HG03575 (cell line): ENCODE measurements around the gene CAPN12.

ENCODE experiments used
- ATAC-seq: cut with Tn5 transposase; IDR thresholded peaks from one replicate; pipeline ENCODE4 v1.9.1; 2021; ENCODE audit not compliant: unreplicated experiment, insufficient number of reproducible peaks, low FRiP score; ENCODE audit errors: extremely low read depth

CAPN12 gene

GRCh38 chr19:38718747-38719543, 25.3 kb downstream of the CAPN12 start:
- ATAC-seq: no peak

- ATAC-seq: no peak
Observed at GRCh38 chr19:38717855-38718254, 26.4 kb downstream of the CAPN12 start.

- ATAC-seq: no peak
Observed at GRCh38 chr19:38717051-38717450, 27.2 kb downstream of the CAPN12 start.

- ATAC-seq: no peak
Observed at GRCh38 chr19:38715555-38715954, 28.7 kb downstream of the CAPN12 start.

GRCh38 chr19:38714354-38714778, 29.9 kb downstream of the CAPN12 start:
- ATAC-seq: no peak

- ATAC-seq: no peak
Observed at GRCh38 chr19:38713865-38714264, 30.4 kb downstream of the CAPN12 start.

- ATAC-seq: no peak
Observed at GRCh38 chr19:38713227-38713649, 31.0 kb downstream of the CAPN12 start.

- no peak for ATAC-seq
Observed at GRCh38 chr19:38712161-38712748, 32.0 kb downstream of the CAPN12 start.

GRCh38 chr19:38711726-38712153, 32.5 kb downstream of the CAPN12 start:
- ATAC-seq: no peak

- ATAC-seq: no peak
Observed at GRCh38 chr19:38710928-38711725, 33.1 kb downstream of the CAPN12 start.

- ATAC-seq: no peak
Observed at GRCh38 chr19:38710416-38710702, 33.9 kb downstream of the CAPN12 start.

- ATAC-seq: no peak
Observed at GRCh38 chr19:38709671-38710415, 34.4 kb downstream of the CAPN12 start.

- no peak for ATAC-seq
Observed at GRCh38 chr19:38709119-38709518, 35.2 kb downstream of the CAPN12 start.

GRCh38 chr19:38708413-38709024, 35.8 kb downstream of the CAPN12 start:
- no peak for ATAC-seq

- no peak for ATAC-seq
Observed at GRCh38 chr19:38707512-38708114, 36.7 kb downstream of the CAPN12 start.

- no peak for ATAC-seq
Observed at GRCh38 chr19:38706792-38707511, 37.3 kb downstream of the CAPN12 start.

GRCh38 chr19:38705197-38706019, 38.9 kb downstream of the CAPN12 start:
- no peak for ATAC-seq
